Body of pancreas (tissue), 4 donors: ENCODE measurements around the gene KMT2D.
A peak's percentile ranks its signal among the peaks of the same experiment; 100 is the strongest.

Experiments
- CTCF ChIP-seq, 7 experiments: fragments of 450-650 bp in 4 of 7; fragments of 200-600 bp in 3 of 7; sonication (generic) in 3 of 7; IDR thresholded peaks; one replicate each; pipeline ENCODE4 v1.5.1; 2016 to 2019; ENCODE audit warnings: antibody characterized with exemption in 7 of 7
- POLR2A ChIP-seq, 3 donors: fragments of 450-650 bp; IDR thresholded peaks; one replicate each; pipeline ENCODE4 v1.6.1; 2016; ENCODE audit warnings: antibody characterized with exemption in 3 of 3, mild to moderate bottlenecking in 2 of 3

GRCh38 chr12:49043856-49044258 is 16.7 kb downstream of the KMT2D start:
- peak; percentile 33 to 53 (median 45) for TF ChIP-seq CTCF (IDR thresholded peaks at IDR 0.05)
- no peak for TF ChIP-seq POLR2A (IDR thresholded peaks at IDR 0.05)
